Sigmoid colon (tissue), 7 donors: Measurements from ENCODE around the gene ITIH6. TPM values are rescaled to one million over a fixed set of nuclear protein-coding genes. Genes with fewer than 3 reads are reported as not detected.

Source experiments
- DNase-seq: peaks from one replicate; pipeline ENCODE4 v3.0.0-alpha.2; 2019
- H3K27ac ChIP-seq, 4 donors: fragments of 200-600 bp; sonication (generic); one replicate each; pipeline ENCODE4 v1.5.1; 2016 to 2019; ENCODE audit warnings: mild to moderate bottlenecking in 1 of 4
- H3K27me3 ChIP-seq, 3 donors: fragments of 200-600 bp; sonication (generic); one replicate each; pipeline ENCODE4 v1.5.1; 2019; ENCODE audit warnings: mild to moderate bottlenecking in 1 of 3
- H3K36me3 ChIP-seq, 4 donors: fragments of 200-600 bp; sonication (generic); one replicate each; pipeline ENCODE4 v1.5.1; 2016 to 2019
- H3K4me1 ChIP-seq, 4 donors: fragments of 200-600 bp; sonication (generic); one replicate each; pipeline ENCODE4 v1.5.1; 2017 to 2019
- H3K4me3 ChIP-seq, 4 donors: fragments of 200-600 bp; sonication (generic); one replicate each; pipeline ENCODE4 v1.5.1; 2017 to 2019; ENCODE audit warnings: mild to moderate bottlenecking in 2 of 4, moderate library complexity in 1 of 4
- H3K9me3 ChIP-seq, 4 donors: fragments of 200-600 bp in 3 of 4; sonication (generic) in 3 of 4; one replicate each; pipeline versions ENCODE4 v1.5.1 to v1.6.1; 2013 to 2019
- EP300 ChIP-seq, 4 donors: sonication (generic); formaldehyde crosslinking; IDR thresholded peaks; one replicate each; pipeline ENCODE4 v1.6.1; 2017; ENCODE audit warnings: antibody characterized with exemption in 4 of 4
- POLR2A ChIP-seq, 2 donors: fragments of 450-650 bp; IDR thresholded peaks; one replicate each; pipeline ENCODE4 v1.6.1; 2016; ENCODE audit warnings: antibody characterized with exemption in 2 of 2, mild to moderate bottlenecking in 2 of 2, moderate library complexity in 2 of 2
- POLR2AphosphoS5 ChIP-seq, 4 donors: sonication (generic); formaldehyde crosslinking; IDR thresholded peaks; one replicate each; pipeline ENCODE4 v1.6.1; 2017; ENCODE audit warnings: antibody characterized with exemption in 4 of 4
- WGBS, 2 donors: extraction: QIAGEN DNeasy Blood & Tissue Kit; methylation state at CpG; one replicate each; pipeline ENCODE4 v1.1.7; 2013; 5-methylcytosine and 5-hydroxymethylcytosine counted together
- intact Hi-C: fragments of 100-400 bp; cut with DNase I; formaldehyde crosslinking; loops from one replicate; pipeline ENCODE4 v1.15.1; 2023
- polyA plus RNA-seq, 3 donors: library from polyadenylated mRNA; stranded (reverse); fragments of 200-250 nt; gene quantifications; one replicate each; pipeline ENCODE4 v1.2.3, GENCODE V29; 2013
- total RNA-seq, 4 donors: library from RNA; depleted of rRNA; stranded (reverse); fragments of >200 nt; gene quantifications; one replicate each; pipeline ENCODE4 v1.1.0, GENCODE V29; 2016
- TF ChIP-seq, protein P1 (sequence below), 4 experiments: fragments of 450-650 bp in 3 of 4; fragments of 200-600 bp in 1 of 4; IDR thresholded peaks; one replicate each; pipeline ENCODE4 v1.5.1; 2016 to 2019; ENCODE audit warnings: antibody characterized with exemption in 4 of 4, mild to moderate bottlenecking in 3 of 4, moderate library complexity in 2 of 4
- donor health status: healthy with polysubstance abuse.
- donor health status: Bipolar disorder and iron deficiency.
- donor health status: healthy.

ITIH6 gene
- total and polyA plus RNA-seq, 7 donors: under 0.01 TPM; not detected in 6

DNA sequence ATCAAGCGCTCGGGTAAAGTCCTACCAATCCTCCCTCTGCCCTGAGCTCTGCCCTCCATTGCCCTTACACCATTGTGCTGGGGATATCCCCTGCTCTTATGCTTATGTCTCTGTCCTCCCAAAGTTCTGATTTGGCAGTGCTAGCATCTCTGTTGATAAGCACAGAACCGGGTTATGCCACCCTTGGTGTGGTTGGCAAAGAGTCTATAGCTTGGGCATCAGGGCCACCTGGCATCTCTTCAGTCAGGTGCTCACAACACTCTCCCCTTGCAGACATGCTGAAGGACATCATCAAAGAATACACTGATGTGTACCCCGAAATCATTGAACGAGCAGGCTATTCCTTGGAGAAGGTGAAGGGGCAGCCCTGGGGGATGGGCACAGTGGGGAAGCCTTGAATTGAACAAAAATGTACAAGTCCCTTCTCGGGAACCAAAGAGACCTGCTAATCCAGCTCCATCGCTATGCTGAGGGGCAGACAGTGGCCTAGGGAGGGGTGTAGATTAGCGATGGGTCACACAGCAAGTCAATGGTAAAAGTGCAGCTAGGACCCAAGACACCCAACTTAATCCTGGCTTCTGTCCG, 13.3 kb upstream of the ITIH6 start:
- no peak for DNase-seq
- no peak for TF ChIP-seq POLR2A (IDR thresholded peaks at IDR 0.05)
- TF ChIP-seq, protein P1, sequence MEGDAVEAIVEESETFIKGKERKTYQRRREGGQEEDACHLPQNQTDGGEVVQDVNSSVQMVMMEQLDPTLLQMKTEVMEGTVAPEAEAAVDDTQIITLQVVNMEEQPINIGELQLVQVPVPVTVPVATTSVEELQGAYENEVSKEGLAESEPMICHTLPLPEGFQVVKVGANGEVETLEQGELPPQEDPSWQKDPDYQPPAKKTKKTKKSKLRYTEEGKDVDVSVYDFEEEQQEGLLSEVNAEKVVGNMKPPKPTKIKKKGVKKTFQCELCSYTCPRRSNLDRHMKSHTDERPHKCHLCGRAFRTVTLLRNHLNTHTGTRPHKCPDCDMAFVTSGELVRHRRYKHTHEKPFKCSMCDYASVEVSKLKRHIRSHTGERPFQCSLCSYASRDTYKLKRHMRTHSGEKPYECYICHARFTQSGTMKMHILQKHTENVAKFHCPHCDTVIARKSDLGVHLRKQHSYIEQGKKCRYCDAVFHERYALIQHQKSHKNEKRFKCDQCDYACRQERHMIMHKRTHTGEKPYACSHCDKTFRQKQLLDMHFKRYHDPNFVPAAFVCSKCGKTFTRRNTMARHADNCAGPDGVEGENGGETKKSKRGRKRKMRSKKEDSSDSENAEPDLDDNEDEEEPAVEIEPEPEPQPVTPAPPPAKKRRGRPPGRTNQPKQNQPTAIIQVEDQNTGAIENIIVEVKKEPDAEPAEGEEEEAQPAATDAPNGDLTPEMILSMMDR (IDR thresholded peaks at IDR 0.05): no peak
- no peak for TF ChIP-seq POLR2AphosphoS5 (IDR thresholded peaks at IDR 0.05)
- TF ChIP-seq EP300 (IDR thresholded peaks at IDR 0.05): no peak
- no peaks in the 10 kb centered on the region for H3K27me3 ChIP-seq
- H3K9me3 ChIP-seq: no peaks in the 10 kb centered on the region
- no peak overlapping the region for H3K27ac ChIP-seq
- WGBS, 2 donors: 94% methylated on average over 9 of the region's 9 CpGs
- H3K4me3 ChIP-seq: no peak overlapping the region
- H3K4me1 ChIP-seq: peaks cover 0 to 15% (median 11%) of the 10 kb centered on the region in 4 donors
- intact Hi-C loops: no loop called here
- peaks cover 8 to 62% (median 28%) of the 10 kb centered on the region in 4 donors for H3K36me3 ChIP-seq

DNA sequence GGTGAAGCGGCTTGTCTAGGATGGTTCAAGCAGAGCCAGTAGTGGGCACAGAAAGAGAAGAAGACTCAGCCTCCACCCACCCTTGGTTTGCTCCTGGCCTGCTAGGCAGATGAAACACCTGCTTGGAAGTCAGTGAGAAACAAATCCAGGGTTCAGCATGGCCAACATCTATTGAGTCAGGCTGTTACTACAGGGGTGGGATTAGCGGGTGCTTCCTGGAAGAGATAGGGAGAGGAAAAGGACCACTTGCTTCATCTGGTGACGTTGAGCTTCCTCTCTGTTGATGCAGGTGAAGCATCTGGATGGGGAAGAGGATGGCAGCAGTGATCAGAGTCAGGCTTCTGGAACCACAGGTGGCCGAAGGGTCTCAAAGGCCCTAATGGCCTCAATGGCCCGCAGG, 12.5 kb upstream of the ITIH6 start:
- intact Hi-C loops: no loop called here
- H3K27ac ChIP-seq: no peak overlapping the region
- peaks cover 0 to 15% (median 11%) of the 10 kb centered on the region in 4 donors for H3K4me1 ChIP-seq
- no peak overlapping the region for H3K4me3 ChIP-seq
- TF ChIP-seq POLR2A (IDR thresholded peaks at IDR 0.05) (no peak), POLR2AphosphoS5 (IDR thresholded peaks at IDR 0.05) (no peak), EP300 (IDR thresholded peaks at IDR 0.05) (no peak)
- TF ChIP-seq, protein P1 (IDR thresholded peaks at IDR 0.05): no peak
- H3K36me3 ChIP-seq: peaks cover 8 to 55% (median 27%) of the 10 kb centered on the region in 4 donors
- no peaks in the 10 kb centered on the region for H3K27me3 ChIP-seq
- H3K9me3 ChIP-seq: no peaks in the 10 kb centered on the region
- no peak for DNase-seq
- 94 to 95% methylated on average over 5 of the region's 5 CpGs for WGBS, 2 donors

DNA sequence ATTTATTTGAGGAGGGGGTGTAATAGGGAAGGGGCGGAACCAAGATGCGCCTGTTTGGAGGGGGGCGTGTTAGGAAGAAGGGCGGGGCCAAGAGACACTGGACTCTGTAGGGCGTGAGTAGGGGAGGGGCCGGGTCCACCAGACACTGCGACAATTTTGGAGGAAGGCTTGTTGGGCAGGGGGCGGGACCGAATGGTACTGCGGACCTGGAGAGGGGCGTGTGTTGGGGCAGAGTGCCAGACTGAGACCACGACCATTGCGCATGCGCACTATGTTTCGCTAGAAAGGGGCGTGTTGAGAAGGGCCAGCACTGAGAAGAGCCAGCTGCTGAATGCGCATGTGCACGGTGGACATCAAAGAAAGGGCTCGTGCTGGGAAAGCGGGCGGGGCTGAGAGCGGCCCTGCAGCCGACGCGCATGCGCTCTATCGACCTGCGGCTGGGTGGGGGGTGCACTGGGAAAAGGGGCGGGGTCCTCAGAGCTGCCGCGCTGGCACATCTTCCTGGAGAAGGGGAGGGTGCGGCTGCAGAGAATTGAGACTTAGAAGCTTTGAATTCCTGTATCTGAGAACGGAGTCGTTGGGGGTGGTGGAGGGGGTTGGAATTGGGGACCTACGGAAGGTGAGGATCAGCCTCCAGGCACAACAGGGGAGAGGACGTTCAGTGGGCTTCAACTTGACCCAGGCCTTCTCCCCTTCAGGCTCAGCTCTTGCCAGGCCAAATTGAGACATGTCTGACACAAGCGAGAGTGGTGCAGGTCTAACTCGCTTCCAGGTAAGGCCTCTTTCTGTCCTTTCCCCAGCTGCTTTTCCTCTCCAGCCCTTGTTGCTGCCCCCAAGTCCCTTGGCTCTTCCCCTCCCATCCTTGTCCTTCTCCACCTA, 10.8 kb upstream of the ITIH6 start:
- H3K4me1 ChIP-seq: peaks cover 0 to 15% (median 11%) of the 10 kb centered on the region in 4 donors
- peaks cover 8 to 38% (median 16%) of the 10 kb centered on the region in 4 donors for H3K36me3 ChIP-seq
- TF ChIP-seq, protein P1 (IDR thresholded peaks at IDR 0.05): no peak
- TF ChIP-seq POLR2AphosphoS5 (IDR thresholded peaks at IDR 0.05): peak in 1 of 4 donors; percentile 53
- peak in 1 of 4 donors; percentile 8 for TF ChIP-seq EP300 (IDR thresholded peaks at IDR 0.05)
- no peak for TF ChIP-seq POLR2A (IDR thresholded peaks at IDR 0.05)
- peak; percentile 97 for DNase-seq
- H3K27ac ChIP-seq: peak overlapping the region; percentile 87 to 91 (median 90)
- WGBS, 2 donors: 1 to 3% methylated on average over 38 of the region's 38 CpGs
- H3K27me3 ChIP-seq: no peaks in the 10 kb centered on the region
- H3K9me3 ChIP-seq: no peaks in the 10 kb centered on the region
- H3K4me3 ChIP-seq: peak overlapping the region; percentile 55 to 73 (median 70)
- intact Hi-C loops: loop anchor here (1.0 to 10.0 kb wide), 8 partner anchors 169 to 906 kb away; partner anchors contain the start of genes APEX2, FGD1, GNL3L and PHF8

DNA sequence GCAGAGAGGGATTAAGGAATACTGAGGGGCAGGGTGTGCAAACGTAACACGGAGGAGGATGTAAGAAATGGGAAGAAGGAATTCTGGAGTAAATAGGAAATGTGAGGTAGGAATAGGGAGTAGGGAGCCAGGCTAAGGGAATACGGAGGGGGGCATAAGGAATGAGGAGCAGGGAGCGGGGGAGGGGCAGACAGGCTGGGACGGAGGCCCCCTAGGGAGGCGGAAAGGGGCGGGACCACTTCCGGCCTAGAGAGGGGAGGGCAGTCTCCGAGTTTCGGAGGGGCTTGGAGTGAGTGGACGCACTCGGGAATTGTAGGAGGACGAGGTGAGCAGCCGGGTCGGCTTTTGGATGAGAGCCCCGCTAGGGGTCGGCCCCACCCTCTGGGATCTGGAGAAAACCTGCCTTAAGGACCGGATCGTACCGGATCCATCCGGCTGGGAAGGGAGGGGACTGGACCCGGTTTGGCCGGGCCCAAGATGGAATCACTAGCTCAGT, 10.1 kb upstream of the ITIH6 start:
- 0 to 1% methylated on average over 23 of the region's 23 CpGs for whole genome bisulfite sequencing, 2 donors
- peaks cover 8 to 31% (median 11%) of the 10 kb centered on the region in 4 donors for H3K36me3 ChIP-seq
- H3K9me3 ChIP-seq: no peaks in the 10 kb centered on the region
- peak overlapping the region; percentile 87 to 91 (median 90) for H3K27ac ChIP-seq
- intact Hi-C loops: loop anchor here (1.0 to 10.0 kb wide), 8 partner anchors 168 to 907 kb away; partner anchors contain the start of genes APEX2, FGD1, GNL3L and PHF8
- H3K27me3 ChIP-seq: no peaks in the 10 kb centered on the region
- DNase-seq: peak; percentile 86
- peak overlapping the region; percentile 55 to 73 (median 70) for H3K4me3 ChIP-seq
- peaks cover 0 to 15% (median 11%) of the 10 kb centered on the region in 4 donors for H3K4me1 ChIP-seq
- TF ChIP-seq POLR2AphosphoS5 (IDR thresholded peaks at IDR 0.05): peak in 2 of 4 donors; percentile 22 to 30
- TF ChIP-seq EP300 (IDR thresholded peaks at IDR 0.05): peak in 1 of 4 donors; percentile 11
- no peak for TF ChIP-seq POLR2A (IDR thresholded peaks at IDR 0.05)
